ENCODE results near the gene PSENEN.

PSENEN gene

GRCh38 chr19:35789978-35790944 lies 44.8 kb downstream of the PSENEN start:
- TF ChIP-seq CREB5 (CRISPR knock-in tag; IDR thresholded peaks at IDR 0.05; ENCODE audit: low read depth) = no peak
- TF ChIP-seq ZNF70 (CRISPR knock-in tag; IDR thresholded peaks at IDR 0.05) = no peak
- no peak for TF ChIP-seq TOX (CRISPR knock-in tag; IDR thresholded peaks at IDR 0.05; ENCODE audit: borderline replicate concordance)
- no peak for TF ChIP-seq ZC3H10 (CRISPR knock-in tag; IDR thresholded peaks at IDR 0.05)
- no peak for TF ChIP-seq BACH2 (CRISPR knock-in tag; IDR thresholded peaks at IDR 0.05; ENCODE audit: borderline replicate concordance)
- TF ChIP-seq RARB (CRISPR knock-in tag; IDR thresholded peaks at IDR 0.05) = no peak
- TF ChIP-seq TCF4 (CRISPR knock-in tag; IDR thresholded peaks at IDR 0.05; ENCODE audit: borderline replicate concordance) = no peak
- TF ChIP-seq ZNF8 (CRISPR knock-in tag; IDR thresholded peaks at IDR 0.05) = no peak
- TF ChIP-seq ZFP30 (CRISPR knock-in tag; IDR thresholded peaks at IDR 0.05) = no peak
- TF ChIP-seq POU6F1 (CRISPR knock-in tag; IDR thresholded peaks at IDR 0.05; ENCODE audit: borderline replicate concordance, low read depth) = no peak
- TF ChIP-seq ISL1 (CRISPR knock-in tag; IDR thresholded peaks at IDR 0.05) = no peak
- no peak for TF ChIP-seq OSR1 (CRISPR knock-in tag; IDR thresholded peaks at IDR 0.05)
- no peak for TF ChIP-seq ARNTL (CRISPR knock-in tag; IDR thresholded peaks at IDR 0.05; ENCODE audit: borderline replicate concordance, low read depth)
- no peak for TF ChIP-seq CSRNP3 (CRISPR knock-in tag; IDR thresholded peaks at IDR 0.05)
- TF ChIP-seq ZFP3 (CRISPR knock-in tag; IDR thresholded peaks at IDR 0.05) = no peak
- no peak for TF ChIP-seq ZNF565 (CRISPR knock-in tag; conservative IDR thresholded peaks at IDR 0.05; ENCODE audit: low read depth)
- no peak for TF ChIP-seq PPARA (CRISPR knock-in tag; IDR thresholded peaks at IDR 0.05; ENCODE audit: borderline replicate concordance)
- peak; percentile 5; the same call in 2 of the 3 replicates for ATAC-seq

GRCh38 chr19:35790981-35791813 lies 45.7 kb downstream of the PSENEN start:
- no peak for TF ChIP-seq ZFP30 (CRISPR knock-in tag; IDR thresholded peaks at IDR 0.05)
- no peak for TF ChIP-seq TOX (CRISPR knock-in tag; IDR thresholded peaks at IDR 0.05; ENCODE audit: borderline replicate concordance)
- no peak for TF ChIP-seq GLIS3 (CRISPR knock-in tag; IDR thresholded peaks at IDR 0.05)
- no peak for TF ChIP-seq ZNF565 (CRISPR knock-in tag; conservative IDR thresholded peaks at IDR 0.05; ENCODE audit: low read depth)
- no peak for TF ChIP-seq SNAI2 (CRISPR knock-in tag; IDR thresholded peaks at IDR 0.05)
- no peak for TF ChIP-seq ISL1 (CRISPR knock-in tag; IDR thresholded peaks at IDR 0.05)
- no peak for TF ChIP-seq CREB5 (CRISPR knock-in tag; IDR thresholded peaks at IDR 0.05; ENCODE audit: low read depth)
- no peak for TF ChIP-seq ESRRG (CRISPR knock-in tag; IDR thresholded peaks at IDR 0.05)
- no peak for TF ChIP-seq TSHZ2 (CRISPR knock-in tag; IDR thresholded peaks at IDR 0.05)
- peak; percentile 57 for ATAC-seq

All from SK-N-SH treated with all-trans-retinoic acid at 6 μM for 48 hours (cell line).